Karpas-422 (cell line): Measurements from ENCODE around the gene DNAJB13. TPM values are rescaled to one million over a fixed set of nuclear protein-coding genes. Genes with fewer than 3 reads are reported as not detected.

Experiments used
- DNase-seq: peaks from one replicate; pipeline ENCODE4 v3.0.0-alpha.2; 2015
- H2AFZ ChIP-seq: fragments of 200-600 bp; sonication (generic); 2 replicates; pipeline ENCODE4 v1.6.1; 2014; ENCODE audit warnings: antibody characterized with exemption, low read length, mixed read lengths
- H3K27ac ChIP-seq: fragments of 200-600 bp; sonication (generic); 2 replicates; pipeline ENCODE4 v1.5.1; 2014; ENCODE audit warnings: mild to moderate bottlenecking, low read length, moderate library complexity
- H3K27me3 ChIP-seq: fragments of 200-600 bp; sonication (generic); 2 replicates; pipeline ENCODE4 v1.6.1; 2014; ENCODE audit warnings: low read length, mixed read lengths
- H3K36me3 ChIP-seq: fragments of 200-600 bp; sonication (generic); 2 replicates; pipeline ENCODE4 v1.6.1; 2014; ENCODE audit warnings: low read length, mixed read lengths; ENCODE audit not compliant: insufficient read depth
- H3K4me1 ChIP-seq: fragments of 200-600 bp; sonication (generic); 2 replicates; pipeline ENCODE4 v1.6.1; 2014; ENCODE audit warnings: mild to moderate bottlenecking, low read length, mixed read lengths
- H3K4me2 ChIP-seq: fragments of 200-600 bp; sonication (generic); 2 replicates; pipeline ENCODE4 v1.6.1; 2014; ENCODE audit warnings: low read length, low read depth, mild to moderate bottlenecking; ENCODE audit not compliant: poor library complexity, severe bottlenecking
- H3K4me3 ChIP-seq: fragments of 200-600 bp; sonication (generic); 2 replicates; pipeline ENCODE4 v1.5.1; 2014; ENCODE audit warnings: mild to moderate bottlenecking, antibody characterized with exemption, low read length, mixed read lengths
- H3K79me2 ChIP-seq: fragments of 200-600 bp; sonication (generic); 2 replicates; pipeline ENCODE4 v1.6.1; 2014; ENCODE audit warnings: mild to moderate bottlenecking, low read length, mixed read lengths
- H3K9ac ChIP-seq: fragments of 200-600 bp; sonication (generic); 2 replicates; pipeline ENCODE4 v1.6.0; 2014; ENCODE audit warnings: low read length
- H3K9me2 ChIP-seq: fragments of 200-600 bp; sonication (generic), shearing (Covaris generic); replicated peaks from 2 replicates; pipeline ENCODE4 v1.6.0; 2014; ENCODE audit warnings: mild to moderate bottlenecking, low read length, moderate library complexity; ENCODE audit not compliant: insufficient read depth
- H3K9me3 ChIP-seq: fragments of 300-700, 200-600 bp; sonication (generic); 2 replicates; pipeline ENCODE4 v1.6.1; 2014; ENCODE audit warnings: low read length, mixed read lengths
- H4K20me1 ChIP-seq: fragments of 200-600 bp; sonication (generic); 2 replicates; pipeline ENCODE4 v1.6.1; 2014; ENCODE audit warnings: mild to moderate bottlenecking, antibody characterized with exemption, low read length, low read depth; ENCODE audit not compliant: insufficient read depth
- total RNA-seq: library from RNA; depleted of rRNA; stranded (reverse); fragments of >200 nt; shearing (Covaris generic); gene quantifications from 2 replicates; pipeline ENCODE4 v1.2.3, GENCODE V29; 2014; ENCODE audit warnings: low replicate concordance

The DNAJB13 gene
- total RNA-seq, 1 experiment from 2014 or later = not detected

DNA sequence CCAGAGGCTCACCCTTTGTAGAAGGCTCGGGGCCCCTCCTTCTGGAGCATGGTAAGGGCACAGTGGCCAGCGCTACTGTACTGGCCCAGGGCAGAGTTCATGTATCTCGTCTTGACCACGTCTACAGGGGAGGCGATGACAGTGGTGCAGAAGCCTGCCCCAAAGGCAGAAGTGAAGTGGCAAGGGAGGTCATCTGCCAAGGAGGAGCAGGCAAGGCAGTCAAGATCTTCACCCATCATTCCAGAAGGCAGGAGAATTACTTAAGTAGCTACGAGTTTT is 24.6 kb downstream of the DNAJB13 start:
- Histone ChIP-seq H3K4me1 (peaks cover 86% of the 10 kb centered on the region), H3K4me3 (no peak overlapping the region), H2AFZ (no peak overlapping the region), H3K9me2 (no peaks in the 10 kb centered on the region), H3K27me3 (no peaks in the 10 kb centered on the region), H3K9me3 (no peaks in the 10 kb centered on the region), H3K9ac (no peak overlapping the region), H3K79me2 (no peaks in the 10 kb centered on the region), H4K20me1 (peaks cover 62% of the 10 kb centered on the region), H3K4me2 (no peak overlapping the region), H3K36me3 (peaks cover 54% of the 10 kb centered on the region), H3K27ac (no peak overlapping the region)
- no peak for DNase-seq

DNA sequence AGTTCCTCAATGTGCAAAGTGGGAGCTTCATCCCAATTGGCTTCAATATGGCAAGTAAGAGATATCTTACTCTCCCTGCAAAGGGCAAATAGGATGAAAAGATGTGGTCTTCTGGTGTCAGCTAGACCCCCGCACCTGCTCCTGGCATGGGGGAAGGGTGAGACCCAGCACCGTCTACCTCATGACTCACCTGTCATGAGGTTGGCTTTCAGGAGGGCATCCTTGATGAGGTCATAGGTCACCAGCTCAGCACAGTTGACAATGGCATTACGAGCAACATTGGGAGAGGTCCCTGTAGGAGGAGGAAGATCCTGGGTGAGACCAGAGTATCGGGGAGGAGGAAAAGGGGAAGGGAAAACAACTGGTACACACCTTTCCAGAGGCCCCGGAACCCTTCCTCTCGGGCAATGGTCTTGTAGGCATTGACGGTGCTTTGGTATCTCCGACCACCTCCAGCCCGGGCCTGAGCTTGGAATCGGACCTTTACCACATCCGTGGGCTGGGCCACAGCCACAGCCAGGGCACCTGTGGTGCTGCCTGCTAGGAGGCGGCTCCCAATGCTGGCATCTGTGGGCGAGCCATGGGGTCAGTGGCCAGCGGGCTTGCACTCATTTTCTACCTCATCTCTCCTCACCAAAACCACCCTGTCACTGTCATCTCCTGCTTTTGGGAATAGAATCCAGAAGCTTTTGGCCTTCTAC is 25.8 kb downstream of the DNAJB13 start:
- H3K4me3 ChIP-seq = no peak overlapping the region
- peaks cover 62% of the 10 kb centered on the region for H4K20me1 ChIP-seq
- H3K9me2 ChIP-seq = no peaks in the 10 kb centered on the region
- H3K79me2 ChIP-seq = peaks cover 4% of the 10 kb centered on the region
- H3K9me3 ChIP-seq = no peaks in the 10 kb centered on the region
- H3K27me3 ChIP-seq = no peaks in the 10 kb centered on the region
- peaks cover 91% of the 10 kb centered on the region for H3K4me1 ChIP-seq
- DNase-seq = no peak
- H3K36me3 ChIP-seq = peaks cover 65% of the 10 kb centered on the region
- no peak overlapping the region for H3K9ac ChIP-seq
- H3K4me2 ChIP-seq = no peak overlapping the region
- H2AFZ ChIP-seq = no peak overlapping the region
- no peak overlapping the region for H3K27ac ChIP-seq

DNA sequence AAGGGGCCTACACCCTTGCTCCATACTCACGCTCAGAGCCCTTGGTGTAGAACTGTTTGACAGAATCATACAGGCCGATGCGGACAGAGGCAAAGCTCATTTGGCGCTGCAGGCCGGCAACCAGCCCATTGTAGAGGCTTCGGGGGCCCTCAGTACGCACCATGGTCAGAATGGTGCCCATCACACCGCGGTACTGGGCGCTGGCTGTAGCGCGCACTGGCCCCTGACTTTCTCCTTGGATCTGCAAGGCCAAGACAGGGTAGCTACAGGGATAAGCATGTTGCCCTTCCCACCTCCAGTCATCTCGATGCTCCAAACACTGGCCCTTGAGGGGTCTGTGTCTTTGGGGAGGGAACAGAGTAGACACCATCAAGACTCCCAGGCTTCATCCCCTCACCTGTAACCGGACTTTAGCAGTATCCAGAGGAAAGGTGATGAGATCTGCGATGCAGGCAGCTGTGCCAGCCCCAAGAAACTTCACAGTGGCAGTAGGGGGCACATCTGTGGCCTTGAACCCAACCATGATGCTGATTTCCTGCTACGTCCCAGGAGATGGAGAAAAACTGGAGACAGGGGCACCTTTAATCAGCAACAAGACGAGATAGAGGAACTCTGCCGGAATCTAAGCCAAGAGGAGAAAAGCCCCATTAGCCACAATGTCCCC is 27.2 kb downstream of the DNAJB13 start:
- no peak overlapping the region for H3K9ac ChIP-seq
- H3K79me2 ChIP-seq = peaks cover 13% of the 10 kb centered on the region
- peaks cover 55% of the 10 kb centered on the region for H4K20me1 ChIP-seq
- no peaks in the 10 kb centered on the region for H3K27me3 ChIP-seq
- H3K27ac ChIP-seq = peak overlapping the region; percentile 96; the same call in 1 of the 2 replicates
- no peak overlapping the region for H3K4me3 ChIP-seq
- peaks cover 69% of the 10 kb centered on the region for H3K36me3 ChIP-seq
- no peaks in the 10 kb centered on the region for H3K9me2 ChIP-seq
- H3K4me1 ChIP-seq = peaks cover 81% of the 10 kb centered on the region
- H3K9me3 ChIP-seq = no peaks in the 10 kb centered on the region
- DNase-seq = no peak
- H2AFZ ChIP-seq = no peak overlapping the region
- H3K4me2 ChIP-seq = no peak overlapping the region

DNA sequence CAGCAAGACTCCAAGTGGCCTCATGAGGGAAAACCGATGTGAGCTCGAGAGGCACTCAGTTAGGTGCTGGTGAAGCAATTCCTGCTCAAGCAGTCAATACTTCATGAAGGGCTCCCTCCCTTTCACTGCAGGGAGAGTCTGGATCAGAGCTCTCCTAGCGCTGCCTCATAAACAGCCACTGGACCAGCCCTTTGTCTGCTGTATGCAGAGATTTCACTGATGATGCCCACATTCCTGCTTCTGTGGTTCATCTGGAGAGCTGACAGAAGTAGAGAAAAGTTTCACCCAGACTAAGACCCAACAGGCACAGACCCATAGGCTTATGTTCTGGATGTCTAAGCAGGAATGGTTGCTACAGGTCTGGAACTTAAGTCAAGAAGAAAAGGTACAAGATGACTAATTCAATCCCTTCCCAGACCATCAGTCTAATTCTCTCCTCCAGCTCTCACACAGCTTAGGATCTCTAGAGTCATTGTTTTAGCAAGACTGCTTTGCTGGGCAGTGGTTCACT is 27.8 kb downstream of the DNAJB13 start:
- H3K36me3 ChIP-seq = peaks cover 69% of the 10 kb centered on the region
- peak overlapping the region; percentile 4; the same call in 1 of the 2 replicates for H3K9ac ChIP-seq
- H3K27me3 ChIP-seq = no peaks in the 10 kb centered on the region
- no peak overlapping the region for H2AFZ ChIP-seq
- no peaks in the 10 kb centered on the region for H3K9me3 ChIP-seq
- no peak overlapping the region for H3K4me3 ChIP-seq
- peak overlapping the region; percentile 96 for H3K27ac ChIP-seq
- H3K79me2 ChIP-seq = peaks cover 13% of the 10 kb centered on the region
- H4K20me1 ChIP-seq = peaks cover 49% of the 10 kb centered on the region
- H3K4me2 ChIP-seq = peak overlapping the region; percentile 89
- peaks cover 78% of the 10 kb centered on the region for H3K4me1 ChIP-seq
- no peaks in the 10 kb centered on the region for H3K9me2 ChIP-seq
- DNase-seq = no peak

DNA sequence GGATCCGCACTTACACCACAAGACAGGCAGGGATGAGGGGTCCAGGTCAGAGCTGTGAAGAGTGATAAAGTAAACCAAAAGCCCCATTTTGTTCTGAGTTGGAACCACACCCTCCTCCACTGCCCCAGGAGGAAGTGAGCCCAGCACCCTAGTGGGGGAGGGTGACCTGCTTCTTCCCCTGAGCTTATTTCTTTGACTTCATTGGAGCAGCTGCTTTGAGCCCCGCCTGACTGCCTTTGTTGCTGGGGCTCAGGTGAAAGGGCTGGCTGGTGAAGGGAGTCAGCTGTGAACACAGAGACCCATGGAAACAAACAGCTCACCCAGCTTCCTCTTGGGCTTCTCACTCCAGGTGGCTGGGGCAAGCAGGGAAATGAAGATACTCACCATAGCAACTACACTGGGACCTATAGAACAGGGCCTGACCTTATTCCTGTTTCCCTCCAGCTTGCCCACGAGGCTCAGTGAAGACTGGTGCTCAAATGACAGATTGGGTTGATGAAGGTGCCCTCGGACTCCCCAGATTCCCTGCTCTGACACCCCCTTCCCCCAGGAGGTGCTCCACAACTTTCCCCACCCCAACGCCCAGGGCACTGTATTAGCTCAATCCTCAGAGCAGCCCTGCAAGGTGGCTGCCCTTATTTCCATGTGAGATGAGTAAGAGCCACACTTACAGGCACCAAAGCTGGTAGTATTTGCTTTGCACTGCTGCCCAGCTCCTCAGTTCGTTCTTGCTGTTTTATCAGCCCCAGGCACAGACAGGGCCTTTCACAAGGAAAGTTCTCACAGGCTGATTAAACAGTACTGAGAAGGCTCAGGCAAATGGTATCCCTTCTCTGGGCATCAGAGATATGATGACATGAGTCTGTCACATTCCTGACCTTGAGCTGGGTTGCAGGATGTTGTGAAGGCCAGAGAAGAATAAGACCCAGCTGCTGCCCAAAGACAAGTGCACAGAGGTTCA is 29.5 kb downstream of the DNAJB13 start:
- no peaks in the 10 kb centered on the region for H3K9me3 ChIP-seq
- H3K27me3 ChIP-seq = no peaks in the 10 kb centered on the region
- H3K9me2 ChIP-seq = no peaks in the 10 kb centered on the region
- H3K36me3 ChIP-seq = peaks cover 56% of the 10 kb centered on the region
- no peak overlapping the region for H2AFZ ChIP-seq
- H3K4me1 ChIP-seq = peaks cover 74% of the 10 kb centered on the region
- DNase-seq = peak; percentile 94
- H4K20me1 ChIP-seq = peaks cover 37% of the 10 kb centered on the region
- peak overlapping the region; percentile 98 for H3K9ac ChIP-seq
- peak overlapping the region; percentile 80 for H3K4me3 ChIP-seq
- peak overlapping the region; percentile 89 for H3K4me2 ChIP-seq
- H3K27ac ChIP-seq = peak overlapping the region; percentile 96
- H3K79me2 ChIP-seq = peaks cover 13% of the 10 kb centered on the region

DNA sequence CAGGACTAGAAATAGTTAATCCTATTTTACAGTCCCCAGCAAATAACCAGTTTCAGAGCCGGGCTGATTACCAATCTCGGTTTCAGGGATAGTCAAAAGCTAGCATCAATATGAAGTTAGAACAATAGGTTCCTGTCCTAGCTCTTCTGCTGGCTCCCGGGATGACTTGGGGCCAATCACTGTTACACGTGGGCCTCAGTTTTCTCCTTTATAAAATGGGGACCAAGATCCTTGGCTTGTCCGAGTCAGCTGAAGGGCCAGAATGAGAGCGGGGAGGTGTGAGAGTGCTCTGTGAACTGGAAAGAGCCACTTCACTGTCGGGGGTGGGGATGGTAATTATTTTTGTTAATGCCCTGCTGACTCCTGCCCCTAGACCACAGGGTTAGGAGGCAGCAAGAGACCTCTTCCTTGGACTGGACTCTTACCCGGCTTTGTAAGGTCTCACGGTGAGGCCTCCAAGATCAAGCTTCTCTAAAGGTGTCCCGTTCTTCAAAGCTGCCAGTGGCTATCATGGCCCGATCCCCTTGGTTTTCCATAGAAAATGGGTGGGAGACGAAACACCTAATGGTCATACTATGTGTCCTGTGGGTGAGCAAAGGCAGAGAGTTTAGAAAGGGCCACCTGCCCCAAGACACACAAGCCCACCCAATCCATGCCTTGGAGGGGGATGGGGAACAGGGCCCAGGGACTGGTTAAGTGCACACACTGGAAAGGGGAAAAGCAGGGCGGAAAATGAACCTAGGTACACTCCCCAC is 30.4 kb downstream of the DNAJB13 start:
- Histone ChIP-seq H3K36me3 (peaks cover 52% of the 10 kb centered on the region), H3K9ac (peak overlapping the region; percentile 98)

DNA sequence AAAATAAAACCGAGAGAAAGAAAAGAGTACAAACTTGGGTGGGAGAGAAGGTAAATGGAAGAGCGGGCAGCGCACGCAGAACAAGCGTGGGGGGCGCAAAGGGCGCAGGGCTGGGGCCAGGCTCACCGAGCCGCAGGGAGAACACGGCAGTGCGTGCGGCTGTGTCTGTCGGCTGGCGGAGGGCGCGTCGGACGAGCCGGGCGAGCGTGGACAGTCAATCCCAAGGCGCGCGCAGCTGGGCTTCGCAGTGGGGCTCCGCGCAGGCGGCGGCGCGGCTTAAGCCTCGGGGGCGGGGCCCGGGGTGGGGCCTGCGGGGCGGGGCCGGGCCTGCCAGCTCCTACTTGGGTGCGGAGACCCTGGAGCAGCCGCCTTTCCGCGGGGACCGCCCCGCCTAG is 31.8 kb downstream of the DNAJB13 start, which contains the start of gene UCP2:
TSS of gene UCP2 (minus strand) at position 249 of the 395 bp plus-strand sequence. CDS start 4,465 bp downstream, outside the sequence.
- Histone ChIP-seq H3K9me2 (no peaks in the 10 kb centered on the region), H4K20me1 (peaks cover 21% of the 10 kb centered on the region), H3K4me3 (peak within 1 kb of the TSS; percentile 80), H3K36me3 (peaks cover 38% of the 10 kb centered on the region), H3K9ac (peak within 1 kb of the TSS; percentile 98), H3K79me2 (peaks cover 13% of the 10 kb centered on the region), H3K27me3 (no peaks in the 10 kb centered on the region), H2AFZ (peak within 1 kb of the TSS; percentile 34), H3K27ac (peak within 1 kb of the TSS; percentile 96), H3K4me1 (peaks cover 65% of the 10 kb centered on the region), H3K4me2 (peak within 1 kb of the TSS; percentile 89), H3K9me3 (no peaks in the 10 kb centered on the region)
- DNase-seq = peak; percentile 92

More for the DNA sequence above, 30.4 kb downstream of the DNAJB13 start:
- H3K27me3 ChIP-seq = no peaks in the 10 kb centered on the region
- H3K79me2 ChIP-seq = peaks cover 13% of the 10 kb centered on the region
- no peaks in the 10 kb centered on the region for H3K9me3 ChIP-seq
- peaks cover 70% of the 10 kb centered on the region for H3K4me1 ChIP-seq
- H3K27ac ChIP-seq = peak overlapping the region; percentile 96
- H3K9me2 ChIP-seq = no peaks in the 10 kb centered on the region
- H3K4me3 ChIP-seq = peak overlapping the region; percentile 80
- H2AFZ ChIP-seq = no peak overlapping the region
- peaks cover 34% of the 10 kb centered on the region for H4K20me1 ChIP-seq
- no peak for DNase-seq
- peak overlapping the region; percentile 89 for H3K4me2 ChIP-seq
